Vagina (tissue), 2 donors: ENCODE results near the gene FAM110D. TPM values are rescaled to one million over a fixed set of nuclear protein-coding genes. Genes with fewer than 3 reads are reported as not detected.

Experiments
- DNase-seq, 2 donors: peaks; one replicate each; pipeline ENCODE4 v3.0.0-alpha.2; 2017; ENCODE audit errors: extremely low spot score in 2 of 2
- H3K27ac ChIP-seq: fragments of 200-600 bp; sonication (generic); one replicate; pipeline ENCODE4 v1.5.1; 2019
- H3K27me3 ChIP-seq: fragments of 200-600 bp; sonication (generic); one replicate; pipeline ENCODE4 v1.5.1; 2019
- H3K36me3 ChIP-seq, 2 donors: fragments of 200-600 bp; sonication (generic); one replicate each; pipeline ENCODE4 v1.5.1; 2017 to 2019
- H3K4me1 ChIP-seq: fragments of 200-600 bp; sonication (generic); one replicate; pipeline ENCODE4 v1.5.1; 2019
- H3K4me3 ChIP-seq, 2 donors: fragments of 200-600 bp; sonication (generic); 1 replicate in 1 of 2; 2 replicates in 1 of 2; pipeline ENCODE4 v1.5.1; 2016 to 2019
- H3K9me3 ChIP-seq: fragments of 200-600 bp; sonication (generic); one replicate; pipeline ENCODE4 v1.5.1; 2019
- CTCF ChIP-seq, 3 experiments: fragments of 450-650 bp in 2 of 3; fragments of 200-600 bp in 1 of 3; sonication (generic) in 1 of 3; IDR thresholded peaks; one replicate each; pipeline ENCODE4 v1.5.1; 2017 to 2019; ENCODE audit warnings: antibody characterized with exemption in 3 of 3, mild to moderate bottlenecking in 2 of 3, moderate library complexity in 2 of 3
- POLR2A ChIP-seq, 2 donors: fragments of 450-650 bp; IDR thresholded peaks; one replicate each; pipeline ENCODE4 v1.6.1; 2017; ENCODE audit warnings: antibody characterized with exemption in 2 of 2, mild to moderate bottlenecking in 2 of 2, moderate library complexity in 2 of 2
- POLR2AphosphoS5 ChIP-seq, 2 donors: sonication (generic); formaldehyde crosslinking; IDR thresholded peaks; one replicate each; pipeline ENCODE4 v1.9.0; 2017; ENCODE audit warnings: antibody characterized with exemption in 2 of 2, mild to moderate bottlenecking in 2 of 2, low read depth in 1 of 2; ENCODE audit not compliant: insufficient read depth in 1 of 2
- intact Hi-C: fragments of 100-400 bp; cut with DNase I; formaldehyde crosslinking; loops from one replicate; pipeline ENCODE4 v1.15.1; 2023
- total RNA-seq: library from RNA; depleted of rRNA; stranded (reverse); fragments of >200 nt; gene quantifications from one replicate; pipeline ENCODE4 v1.2.3, GENCODE V29; 2016

Gene FAM110D
- total RNA-seq, result 4.2 TPM

DNA sequence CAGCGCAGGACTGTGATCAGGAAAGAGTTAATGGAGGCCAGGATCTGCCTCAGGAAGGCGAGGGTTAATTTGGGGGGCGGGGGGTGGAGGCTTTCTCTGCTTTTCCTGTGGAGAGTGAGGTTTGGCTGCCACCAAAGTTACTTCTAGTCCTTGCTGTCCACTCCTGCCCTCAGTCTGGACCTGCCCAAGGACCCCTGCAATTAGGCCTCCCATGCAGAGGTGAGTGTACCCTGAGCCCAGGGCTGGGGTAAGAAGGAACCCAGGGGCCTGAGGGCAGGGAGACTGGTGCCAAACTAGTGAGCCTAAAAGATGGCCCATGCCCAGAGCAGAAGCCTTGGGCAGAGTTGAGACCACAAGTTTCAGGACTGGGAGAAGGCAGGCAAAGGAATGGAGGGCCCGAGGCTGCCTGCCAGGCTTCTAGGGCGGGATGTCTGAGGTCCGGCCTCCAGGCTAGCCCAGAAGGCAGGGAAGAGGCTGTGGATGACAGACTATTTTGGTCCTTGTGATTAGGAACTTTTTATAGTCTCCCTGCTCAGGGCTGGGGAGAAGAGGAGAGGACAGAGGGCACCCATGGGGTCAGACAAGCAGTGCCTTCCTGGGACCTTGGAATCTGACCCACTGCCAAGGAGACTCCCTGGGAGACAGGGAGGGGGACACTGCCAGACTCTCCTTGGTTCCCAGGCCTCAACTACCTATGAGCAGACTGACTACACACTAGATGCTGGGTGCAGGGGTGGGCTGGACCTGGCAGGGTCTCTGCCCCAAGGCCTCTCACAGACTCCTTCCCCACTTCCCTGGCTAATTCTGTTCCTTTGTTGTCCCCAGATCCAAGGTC lies at the start of gene FAM110D:
Gene FAM110D (plus strand): TSS at position 172 of the 835 bp plus-strand sequence. CDS start 2,213 bp downstream, outside the sequence.
- Histone ChIP-seq H3K4me1 (peaks cover 14% of the 10 kb centered on the region), H3K36me3 (no peaks in the 10 kb centered on the region), H3K27ac (peak within 1 kb of the TSS; percentile 34), H3K4me3 (peak within 1 kb of the TSS; percentile 19 to 41), H3K9me3 (no peaks in the 10 kb centered on the region), H3K27me3 (peaks cover 7% of the 10 kb centered on the region)
- no peak for DNase-seq
- TF ChIP-seq POLR2A (IDR thresholded peaks at IDR 0.05) (no peak), CTCF (IDR thresholded peaks at IDR 0.05) (no peak), POLR2AphosphoS5 (IDR thresholded peaks at IDR 0.05; ENCODE audit: insufficient read depth in 1 of 2, low read depth in 1 of 2) (no peak)
- intact Hi-C loops, result no loop called here

DNA sequence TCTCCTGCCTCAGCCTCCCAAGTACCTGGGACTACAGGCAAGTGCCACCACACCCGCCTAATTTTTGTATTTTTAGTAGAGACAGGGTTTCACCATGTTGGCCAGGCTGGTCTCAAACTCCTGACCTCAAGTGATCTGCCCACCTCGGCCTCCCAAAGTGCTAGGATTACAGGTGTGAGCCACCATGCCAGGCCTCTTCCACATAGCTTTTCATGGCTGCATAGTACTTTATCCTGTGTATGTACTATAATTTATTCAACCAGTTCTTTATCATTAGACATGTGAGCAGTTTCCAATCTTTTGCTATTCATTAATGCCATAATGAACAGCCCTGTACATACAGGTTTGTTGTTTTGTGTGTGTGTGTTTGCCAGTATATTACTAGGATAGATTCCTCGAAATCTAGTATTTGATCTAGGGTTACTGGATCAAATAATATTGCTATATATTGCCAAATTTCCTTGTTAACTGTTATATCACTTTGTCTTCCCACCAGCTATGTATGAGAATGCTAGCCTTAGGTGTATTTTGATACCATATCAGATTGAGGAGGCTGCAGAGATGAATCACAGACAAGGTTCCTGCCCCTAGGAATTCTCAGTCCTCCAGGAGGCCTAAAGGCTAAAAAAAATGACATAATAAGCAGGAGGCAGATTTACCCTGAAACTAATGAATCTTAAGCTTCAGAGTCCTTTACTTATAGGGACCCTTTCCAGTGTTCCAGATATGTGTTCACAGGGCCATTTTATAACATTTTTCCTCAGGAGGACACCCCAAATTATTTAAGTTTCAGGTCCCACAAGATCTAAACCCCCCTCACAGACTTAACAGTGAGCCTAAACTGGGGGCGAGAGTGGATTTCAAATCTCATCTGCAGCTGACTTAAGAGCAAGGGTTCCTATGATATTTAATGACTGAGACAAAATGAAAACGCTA lies 49.4 kb upstream of the FAM110D start:
- no peak for DNase-seq
- Histone ChIP-seq H3K4me3 (no peak overlapping the region), H3K27ac (no peak overlapping the region), H3K4me1 (peaks cover 24% of the 10 kb centered on the region), H3K36me3 (peaks cover 0 to 4% of the 10 kb centered on the region in 2 donors), H3K27me3 (no peaks in the 10 kb centered on the region), H3K9me3 (no peaks in the 10 kb centered on the region)
- intact Hi-C loops, result loop anchor here (5.0 kb wide), 1 partner anchor 53 kb away; no protein-coding TSS in a partner anchor
- TF ChIP-seq CTCF (IDR thresholded peaks at IDR 0.05) (no peak), POLR2AphosphoS5 (IDR thresholded peaks at IDR 0.05; ENCODE audit: insufficient read depth in 1 of 2, low read depth in 1 of 2) (no peak)

DNA sequence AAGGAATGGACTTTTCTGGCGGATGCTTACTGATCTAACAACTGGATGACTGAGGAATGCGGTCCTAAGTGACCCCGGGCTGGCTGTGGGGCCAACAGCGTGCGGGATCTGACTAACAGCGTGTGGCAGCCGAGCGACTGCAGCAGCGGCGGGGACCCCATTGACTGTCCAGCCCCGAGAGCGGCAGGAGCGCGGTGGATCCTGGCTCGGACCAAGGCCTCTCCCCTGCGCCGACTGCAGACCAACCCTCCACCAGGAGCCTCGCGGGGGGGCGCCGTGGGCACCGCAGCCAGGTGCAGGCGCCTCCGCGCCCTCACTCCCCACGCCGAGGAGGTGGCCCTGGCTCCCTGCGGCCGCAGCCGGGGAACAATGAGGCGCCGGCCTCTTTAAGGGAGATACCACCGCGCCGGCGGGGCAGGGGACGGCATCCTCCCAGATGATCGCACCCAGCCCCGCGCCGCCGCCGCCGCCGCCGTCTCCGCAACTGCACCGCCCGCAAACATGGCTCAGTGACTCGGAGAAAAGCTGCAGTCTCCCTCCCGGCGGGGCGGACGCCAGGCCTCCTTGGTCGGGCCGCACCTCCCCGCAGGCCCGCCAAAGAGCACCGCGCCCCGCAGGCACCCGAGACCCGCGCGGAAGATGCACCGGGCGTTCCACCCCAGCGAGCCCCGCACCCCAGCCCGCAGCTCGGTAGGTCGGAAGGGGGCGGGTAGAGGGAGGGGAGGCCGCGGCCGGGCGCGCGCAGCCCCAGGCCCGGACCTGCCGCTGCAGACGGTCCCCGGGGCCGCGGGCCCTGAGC lies 47.9 kb upstream of the FAM110D start:
- intact Hi-C loops, result loop anchor here (5.0 kb wide), 1 partner anchor 51 kb away; no protein-coding TSS in a partner anchor
- TF ChIP-seq POLR2AphosphoS5 (IDR thresholded peaks at IDR 0.05; ENCODE audit: insufficient read depth in 1 of 2, low read depth in 1 of 2) (peak in 1 of 2 donors; percentile 34), POLR2A (IDR thresholded peaks at IDR 0.05) (no peak)
- H3K36me3 ChIP-seq, result peaks cover 0 to 11% of the 10 kb centered on the region in 2 donors
- H3K4me3 ChIP-seq, result peak overlapping the region; percentile 97 to 99
- peak in 1 of 2 donors; percentile 87 for DNase-seq
- no peaks in the 10 kb centered on the region for H3K27me3 ChIP-seq
- no peaks in the 10 kb centered on the region for H3K9me3 ChIP-seq
- H3K27ac ChIP-seq, result peak overlapping the region; percentile 92
- peaks cover 20% of the 10 kb centered on the region for H3K4me1 ChIP-seq

GRCh38 chr1:26111530-26112406 lies 47.1 kb upstream of the FAM110D start, which contains the start of gene PDIK1L:
Gene PDIK1L, plus strand, starts transcription at chr1:26111824. Its CDS starts 2,485 bp downstream, at chr1:26114309.
- DNase-seq, result peak in 1 of 2 donors; percentile 93
- H3K27me3 ChIP-seq, result no peaks in the 10 kb centered on the region
- intact Hi-C loops, result loop anchor here (5.0 kb wide), 1 partner anchor 51 kb away; no protein-coding TSS in a partner anchor
- H3K27ac ChIP-seq, result peak within 1 kb of the TSS; percentile 92
- peaks cover 0 to 19% of the 10 kb centered on the region in 2 donors for H3K36me3 ChIP-seq
- TF ChIP-seq POLR2AphosphoS5 (IDR thresholded peaks at IDR 0.05; ENCODE audit: insufficient read depth in 1 of 2, low read depth in 1 of 2) (peak; percentile 11 to 65), POLR2A (IDR thresholded peaks at IDR 0.05) (peak in 1 of 2 donors; percentile 53), CTCF (IDR thresholded peaks at IDR 0.05) (no peak)
- H3K4me1 ChIP-seq, result peaks cover 20% of the 10 kb centered on the region
- no peaks in the 10 kb centered on the region for H3K9me3 ChIP-seq
- H3K4me3 ChIP-seq, result peak within 1 kb of the TSS; percentile 97 to 99
